Forelimb muscle (tissue), 1 donor: ENCODE data around the gene VDR. TPM values are rescaled to one million over a fixed set of nuclear protein-coding genes. Genes with fewer than 3 reads are reported as not detected.

ENCODE experiments used
- DNase-seq: peaks from one replicate; pipeline ENCODE4 v3.0.0-alpha.2; 2013; ENCODE audit warnings: low read depth
- polyA plus RNA-seq: library from polyadenylated mRNA; unstranded; fragments of 120-200 nt; gene quantifications from one replicate; pipeline ENCODE4 v1.2.1, GENCODE V29; 2013; ENCODE audit not compliant: insufficient read length

The VDR gene
- polyA plus RNA-seq, 1 donor, result 0.46 TPM

- DNase-seq, result no peak
These were observed 34.5 kb downstream of the VDR start for GRCh38 chr12:47870175-47870781.

- no peak for DNase-seq
These were observed 36.2 kb downstream of the VDR start for GRCh38 chr12:47868552-47869031.

- no peak for DNase-seq
These were observed 36.8 kb downstream of the VDR start for GRCh38 chr12:47868041-47868440.

GRCh38 chr12:47867495-47867941 is 37.3 kb downstream of the VDR start:
- DNase-seq, result no peak

GRCh38 chr12:47864646-47865235 is 40.1 kb downstream of the VDR start:
- DNase-seq, result no peak

GRCh38 chr12:47863985-47864384 is 40.8 kb downstream of the VDR start:
- no peak for DNase-seq

GRCh38 chr12:47863467-47863866 is 41.3 kb downstream of the VDR start:
- DNase-seq, result no peak

GRCh38 chr12:47862881-47863280 is 41.9 kb downstream of the VDR start:
- DNase-seq, result no peak

GRCh38 chr12:47862167-47862750 is 42.5 kb downstream of the VDR start:
- DNase-seq, result no peak

GRCh38 chr12:47860873-47861272 is 43.9 kb downstream of the VDR start:
- DNase-seq, result no peak

- no peak for DNase-seq
These were observed 44.4 kb downstream of the VDR start for GRCh38 chr12:47860279-47860841.

- no peak for DNase-seq
These were observed 46.1 kb downstream of the VDR start for GRCh38 chr12:47858511-47859266.

- DNase-seq, result no peak
These were observed 47.8 kb downstream of the VDR start for GRCh38 chr12:47856721-47857575.

- no peak for DNase-seq
These were observed 48.7 kb downstream of the VDR start for GRCh38 chr12:47856094-47856493.

GRCh38 chr12:47855502-47855901 is 49.3 kb downstream of the VDR start:
- no peak for DNase-seq

GRCh38 chr12:47854531-47854930 is 50.3 kb downstream of the VDR start:
- no peak for DNase-seq

- DNase-seq, result no peak
These were observed 52.7 kb downstream of the VDR start for GRCh38 chr12:47852096-47852571.

- no peak for DNase-seq
These were observed 53.4 kb downstream of the VDR start for GRCh38 chr12:47851303-47851952.

GRCh38 chr12:47850153-47851084 is 54.4 kb downstream of the VDR start:
- no peak for DNase-seq
